Breast epithelium (tissue), 3 donors: ENCODE measurements around the gene WDR7.

Source experiments
- CTCF ChIP-seq, 3 donors: fragments of 450-650 bp; IDR thresholded peaks; one replicate each; pipeline ENCODE4 v1.5.1; 2016 to 2017; ENCODE audit warnings: antibody characterized with exemption in 3 of 3, mild to moderate bottlenecking in 3 of 3, moderate library complexity in 3 of 3
- POLR2A ChIP-seq: fragments of 450-650 bp; IDR thresholded peaks from one replicate; pipeline ENCODE4 v1.6.1; 2016; ENCODE audit warnings: antibody characterized with exemption, mild to moderate bottlenecking, moderate library complexity

GRCh38 chr18:56935434-56936040, 284.4 kb downstream of the WDR7 start:
- TF ChIP-seq CTCF (IDR thresholded peaks at IDR 0.05) (no peak), POLR2A (no peak)
